H1 (cell line): ENCODE results near the gene WNT9A.

Experiments
- ATF2 ChIP-seq: IDR thresholded peaks from 2 replicates; pipeline ENCODE4 v1.6.1; 2012; ENCODE audit warnings: low read length, inconsistent platforms
- EP300 ChIP-seq, 2 experiments: IDR thresholded peaks; 1 replicate in 1 of 2; 2 replicates in 1 of 2; pipeline ENCODE4 v1.6.1; 2011 to 2012; ENCODE audit warnings: low read depth in 2 of 2, low read length in 2 of 2, mild to moderate bottlenecking in 2 of 2, borderline replicate concordance in 1 of 2, inconsistent platforms in 1 of 2, moderate library complexity in 1 of 2
- EZH2 ChIP-seq: fragments of 200-600 bp; sonication (generic); IDR thresholded peaks from 2 replicates; pipeline ENCODE4 v1.7.1; 2012; ENCODE audit warnings: low read depth, mild to moderate bottlenecking, moderate library complexity, low read length, inconsistent platforms; ENCODE audit not compliant: severe bottlenecking
- POLR2A ChIP-seq, 2 experiments: IDR thresholded peaks; 1 replicate in 1 of 2; 2 replicates in 1 of 2; pipeline ENCODE4 v1.6.1; 2011; ENCODE audit warnings: low read depth in 2 of 2, low read length in 2 of 2, mild to moderate bottlenecking in 2 of 2; ENCODE audit errors: control extremely low read depth in 1 of 2
- ZNF274 ChIP-seq: IDR thresholded peaks from 2 replicates; pipeline ENCODE4 v1.7.0; 2012; ENCODE audit warnings: low read length, borderline replicate concordance; ENCODE audit errors: extremely low read depth
- TF ChIP-seq, protein P1 (sequence below), 3 experiments: IDR thresholded peaks; 1 replicate in 2 of 3; 2 replicates in 1 of 3; pipeline versions ENCODE4 v1.5.1 to v1.6.1; 2011; ENCODE audit warnings: low read length in 3 of 3, mild to moderate bottlenecking in 3 of 3, inconsistent platforms in 2 of 3, low read depth in 1 of 3, moderate library complexity in 1 of 3; ENCODE audit not compliant: insufficient read depth in 1 of 3; ENCODE audit errors: control extremely low read depth in 1 of 3

DNA sequence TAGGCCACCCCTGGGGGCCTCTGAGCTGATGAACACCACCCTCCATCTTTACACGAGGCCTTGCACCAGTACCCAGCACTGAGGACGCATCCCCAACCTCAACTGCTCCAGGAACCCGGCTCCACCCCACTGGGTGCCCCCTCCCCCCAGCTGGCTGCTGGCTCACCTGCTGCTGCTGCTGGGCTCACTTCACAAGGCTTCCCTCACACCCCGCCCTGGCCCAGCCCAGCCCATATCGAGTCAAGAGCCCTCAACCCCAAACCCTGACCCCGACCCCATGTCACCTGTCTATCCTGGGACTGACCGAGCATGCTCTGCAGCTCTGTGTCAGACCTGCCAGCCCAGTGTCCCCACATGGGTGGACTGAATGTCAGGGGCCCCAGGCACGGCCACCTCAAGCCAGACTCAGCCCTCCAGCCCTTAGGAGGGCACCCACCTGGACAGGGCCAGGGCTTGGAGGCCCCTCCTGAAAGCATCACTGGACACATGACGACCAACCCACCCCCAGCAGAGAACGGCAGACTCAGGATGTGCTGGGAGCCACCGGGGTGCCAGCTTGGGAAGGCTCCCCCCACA, 21.4 kb downstream of the WNT9A start:
- TF ChIP-seq POLR2A (IDR thresholded peaks at IDR 0.05; ENCODE audit: control extremely low read depth in 1 of 2, low read depth in 2 of 2, low read length in 2 of 2) (no peak), EP300 (IDR thresholded peaks at IDR 0.05; ENCODE audit: borderline replicate concordance in 1 of 2, low read depth in 2 of 2, low read length in 2 of 2) (no peak), ATF2 (no peak), EZH2 (no peak), ZNF274 (no peak)
- TF ChIP-seq, protein P1, sequence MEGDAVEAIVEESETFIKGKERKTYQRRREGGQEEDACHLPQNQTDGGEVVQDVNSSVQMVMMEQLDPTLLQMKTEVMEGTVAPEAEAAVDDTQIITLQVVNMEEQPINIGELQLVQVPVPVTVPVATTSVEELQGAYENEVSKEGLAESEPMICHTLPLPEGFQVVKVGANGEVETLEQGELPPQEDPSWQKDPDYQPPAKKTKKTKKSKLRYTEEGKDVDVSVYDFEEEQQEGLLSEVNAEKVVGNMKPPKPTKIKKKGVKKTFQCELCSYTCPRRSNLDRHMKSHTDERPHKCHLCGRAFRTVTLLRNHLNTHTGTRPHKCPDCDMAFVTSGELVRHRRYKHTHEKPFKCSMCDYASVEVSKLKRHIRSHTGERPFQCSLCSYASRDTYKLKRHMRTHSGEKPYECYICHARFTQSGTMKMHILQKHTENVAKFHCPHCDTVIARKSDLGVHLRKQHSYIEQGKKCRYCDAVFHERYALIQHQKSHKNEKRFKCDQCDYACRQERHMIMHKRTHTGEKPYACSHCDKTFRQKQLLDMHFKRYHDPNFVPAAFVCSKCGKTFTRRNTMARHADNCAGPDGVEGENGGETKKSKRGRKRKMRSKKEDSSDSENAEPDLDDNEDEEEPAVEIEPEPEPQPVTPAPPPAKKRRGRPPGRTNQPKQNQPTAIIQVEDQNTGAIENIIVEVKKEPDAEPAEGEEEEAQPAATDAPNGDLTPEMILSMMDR (IDR thresholded peaks at IDR 0.05; ENCODE audit: control extremely low read depth in 1 of 3, insufficient read depth in 1 of 3, low read depth in 1 of 3, low read length in 3 of 3) = no peak
